PFSK-1 (cell line): Measurements from ENCODE around the gene TTYH1.

Experiments
- FOXP2 ChIP-seq: optimal IDR thresholded peaks from 2 replicates; pipeline ENCODE3; 2011; ENCODE audit warnings: borderline replicate concordance, control low read depth, inconsistent platforms; ENCODE audit not compliant: insufficient read depth; ENCODE audit errors: extremely low read length, extremely low read depth
- POLR2AphosphoS5 ChIP-seq: IDR thresholded peaks from 2 replicates; pipeline ENCODE4 v1.6.1; 2012; ENCODE audit warnings: low read depth, mild to moderate bottlenecking, control low read depth, low read length, moderate library complexity
- SIN3A ChIP-seq: IDR thresholded peaks from 2 replicates; pipeline ENCODE4 v1.6.1; 2012; ENCODE audit warnings: mild to moderate bottlenecking, low read length, moderate library complexity, borderline replicate concordance; ENCODE audit not compliant: insufficient read depth
- TAF1 ChIP-seq: IDR thresholded peaks from 2 replicates; pipeline ENCODE4 v1.6.1; 2012; ENCODE audit warnings: low read length, control low read depth, borderline replicate concordance; ENCODE audit not compliant: insufficient read depth
- TF ChIP-seq, protein P1 (sequence below), 2 experiments: IDR thresholded peaks; 2 replicates each; pipeline versions ENCODE4 v1.6.1 to v1.8.0; 2011 to 2012; ENCODE audit warnings: low read depth in 2 of 2, low read length in 2 of 2, control low read depth in 1 of 2, inconsistent platforms in 1 of 2, mild to moderate bottlenecking in 1 of 2, moderate library complexity in 1 of 2; ENCODE audit not compliant: insufficient read depth in 1 of 2

The TTYH1 gene

GRCh38 chr19:54436628-54437252, 21.5 kb downstream of the TTYH1 start:
- no peak for TF ChIP-seq SIN3A
- TF ChIP-seq TAF1: no peak
- TF ChIP-seq, protein P1, sequence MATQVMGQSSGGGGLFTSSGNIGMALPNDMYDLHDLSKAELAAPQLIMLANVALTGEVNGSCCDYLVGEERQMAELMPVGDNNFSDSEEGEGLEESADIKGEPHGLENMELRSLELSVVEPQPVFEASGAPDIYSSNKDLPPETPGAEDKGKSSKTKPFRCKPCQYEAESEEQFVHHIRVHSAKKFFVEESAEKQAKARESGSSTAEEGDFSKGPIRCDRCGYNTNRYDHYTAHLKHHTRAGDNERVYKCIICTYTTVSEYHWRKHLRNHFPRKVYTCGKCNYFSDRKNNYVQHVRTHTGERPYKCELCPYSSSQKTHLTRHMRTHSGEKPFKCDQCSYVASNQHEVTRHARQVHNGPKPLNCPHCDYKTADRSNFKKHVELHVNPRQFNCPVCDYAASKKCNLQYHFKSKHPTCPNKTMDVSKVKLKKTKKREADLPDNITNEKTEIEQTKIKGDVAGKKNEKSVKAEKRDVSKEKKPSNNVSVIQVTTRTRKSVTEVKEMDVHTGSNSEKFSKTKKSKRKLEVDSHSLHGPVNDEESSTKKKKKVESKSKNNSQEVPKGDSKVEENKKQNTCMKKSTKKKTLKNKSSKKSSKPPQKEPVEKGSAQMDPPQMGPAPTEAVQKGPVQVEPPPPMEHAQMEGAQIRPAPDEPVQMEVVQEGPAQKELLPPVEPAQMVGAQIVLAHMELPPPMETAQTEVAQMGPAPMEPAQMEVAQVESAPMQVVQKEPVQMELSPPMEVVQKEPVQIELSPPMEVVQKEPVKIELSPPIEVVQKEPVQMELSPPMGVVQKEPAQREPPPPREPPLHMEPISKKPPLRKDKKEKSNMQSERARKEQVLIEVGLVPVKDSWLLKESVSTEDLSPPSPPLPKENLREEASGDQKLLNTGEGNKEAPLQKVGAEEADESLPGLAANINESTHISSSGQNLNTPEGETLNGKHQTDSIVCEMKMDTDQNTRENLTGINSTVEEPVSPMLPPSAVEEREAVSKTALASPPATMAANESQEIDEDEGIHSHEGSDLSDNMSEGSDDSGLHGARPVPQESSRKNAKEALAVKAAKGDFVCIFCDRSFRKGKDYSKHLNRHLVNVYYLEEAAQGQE (IDR thresholded peaks at IDR 0.05; ENCODE audit: insufficient read depth in 1 of 2, low read depth in 2 of 2, low read length in 2 of 2): no peak
- TF ChIP-seq FOXP2: no peak
- no peak for TF ChIP-seq POLR2AphosphoS5

- TF ChIP-seq SIN3A (no peak), POLR2AphosphoS5 (no peak), TAF1 (no peak), FOXP2 (no peak)
- TF ChIP-seq, protein P1 (IDR thresholded peaks at IDR 0.05; ENCODE audit: insufficient read depth in 1 of 2, low read depth in 2 of 2, low read length in 2 of 2): no peak
Observed at GRCh38 chr19:54439174-54439851, 24.0 kb downstream of the TTYH1 start.

GRCh38 chr19:54440641-54441040, 25.4 kb downstream of the TTYH1 start:
- TF ChIP-seq POLR2AphosphoS5: no peak
- TF ChIP-seq FOXP2: no peak
- TF ChIP-seq SIN3A: no peak
- TF ChIP-seq TAF1: no peak
- TF ChIP-seq, protein P1 (IDR thresholded peaks at IDR 0.05; ENCODE audit: insufficient read depth in 1 of 2, low read depth in 2 of 2, low read length in 2 of 2): no peak

GRCh38 chr19:54444737-54445136, 29.5 kb downstream of the TTYH1 start:
- TF ChIP-seq SIN3A (no peak), TAF1 (no peak), FOXP2 (no peak), POLR2AphosphoS5 (no peak)
- TF ChIP-seq, protein P1 (IDR thresholded peaks at IDR 0.05; ENCODE audit: insufficient read depth in 1 of 2, low read depth in 2 of 2, low read length in 2 of 2): no peak
